Skin of body (tissue), 2 donors: ENCODE results near the gene H6PD. TPM values are rescaled to one million over a fixed set of nuclear protein-coding genes. Genes with fewer than 3 reads are reported as not detected.

Experiments used
- DNase-seq: peaks from one replicate; lab custom pipeline; 2025; lab: John Stamatoyannopoulos, UW
- total RNA-seq: library from RNA; depleted of rRNA; stranded (reverse); fragments of >200 nt; gene quantifications from one replicate; pipeline ENCODE4 v1.2.3, GENCODE V29; 2014

H6PD gene
- total RNA-seq, 1 donor from 2014 or later = 32.6 TPM

DNA sequence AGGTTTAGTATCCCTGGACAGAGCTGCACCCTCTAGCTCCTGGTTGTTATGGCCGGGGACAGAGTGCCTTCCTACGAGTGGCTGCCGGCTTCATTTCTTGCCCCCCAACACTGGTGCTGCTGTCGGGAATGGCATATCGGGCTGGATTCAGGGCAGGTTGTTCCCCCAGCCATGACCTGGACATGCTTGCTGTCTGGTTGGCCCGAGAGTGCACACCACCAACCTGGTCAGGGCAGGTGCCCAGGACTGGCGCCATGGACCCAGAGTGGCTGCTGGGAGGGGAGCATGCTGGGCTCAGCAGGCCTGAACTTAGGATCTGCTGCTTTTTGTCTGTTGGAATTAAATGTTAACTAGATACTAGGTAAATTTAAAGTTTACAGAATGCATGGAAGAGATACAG lies 21.8 kb downstream of the H6PD start:
- no peak for DNase-seq

- no peak for DNase-seq
Measured at GRCh38 chr1:9257851-9258250, 23.3 kb downstream of the H6PD start.

- DNase-seq = no peak
Measured at GRCh38 chr1:9258629-9259028, 24.1 kb downstream of the H6PD start.

GRCh38 chr1:9260059-9260766 lies 25.6 kb downstream of the H6PD start:
- no peak for DNase-seq

- no peak for DNase-seq
Measured at GRCh38 chr1:9261496-9261895, 26.9 kb downstream of the H6PD start.

DNA sequence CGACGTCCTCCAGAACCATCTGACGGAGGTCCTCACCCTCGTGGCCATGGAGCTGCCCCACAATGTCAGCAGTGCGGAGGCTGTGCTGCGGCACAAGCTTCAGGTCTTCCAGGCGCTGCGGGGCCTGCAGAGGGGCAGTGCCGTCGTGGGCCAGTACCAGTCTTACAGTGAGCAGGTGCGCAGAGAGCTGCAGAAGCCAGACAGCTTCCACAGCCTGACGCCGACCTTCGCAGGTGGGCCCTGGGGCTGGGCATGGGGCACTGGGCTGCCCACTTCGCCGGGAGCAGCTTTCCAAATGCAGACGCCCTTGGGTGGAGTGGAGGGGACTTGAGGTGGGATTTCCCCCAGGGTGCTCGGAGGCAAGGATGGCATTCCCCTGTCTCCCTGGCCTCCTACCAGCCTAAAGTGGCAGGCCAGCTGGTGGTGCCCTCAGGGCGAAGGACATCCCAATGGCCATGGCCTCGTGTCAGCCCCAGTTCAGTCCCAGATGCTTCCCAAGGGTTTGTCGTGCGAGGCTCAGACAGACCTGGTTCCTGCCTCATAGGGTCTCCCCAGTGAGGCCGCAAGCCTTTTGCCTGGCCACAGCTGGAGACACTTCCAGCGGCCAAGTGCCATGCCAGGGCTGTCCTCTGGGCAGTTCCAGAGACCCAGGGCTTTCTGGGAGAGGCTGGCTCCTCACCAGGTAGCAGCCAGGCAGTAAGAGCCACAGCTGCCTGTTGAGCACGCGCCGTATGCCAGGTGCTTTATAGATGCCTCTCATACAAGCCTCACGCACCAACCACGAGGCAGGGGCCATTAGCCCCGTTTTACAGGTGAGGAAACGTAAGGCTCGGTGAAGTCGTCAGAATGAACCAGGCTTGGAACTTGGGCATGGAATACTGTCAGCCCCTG lies 27.8 kb downstream of the H6PD start:
- no peak for DNase-seq

DNA sequence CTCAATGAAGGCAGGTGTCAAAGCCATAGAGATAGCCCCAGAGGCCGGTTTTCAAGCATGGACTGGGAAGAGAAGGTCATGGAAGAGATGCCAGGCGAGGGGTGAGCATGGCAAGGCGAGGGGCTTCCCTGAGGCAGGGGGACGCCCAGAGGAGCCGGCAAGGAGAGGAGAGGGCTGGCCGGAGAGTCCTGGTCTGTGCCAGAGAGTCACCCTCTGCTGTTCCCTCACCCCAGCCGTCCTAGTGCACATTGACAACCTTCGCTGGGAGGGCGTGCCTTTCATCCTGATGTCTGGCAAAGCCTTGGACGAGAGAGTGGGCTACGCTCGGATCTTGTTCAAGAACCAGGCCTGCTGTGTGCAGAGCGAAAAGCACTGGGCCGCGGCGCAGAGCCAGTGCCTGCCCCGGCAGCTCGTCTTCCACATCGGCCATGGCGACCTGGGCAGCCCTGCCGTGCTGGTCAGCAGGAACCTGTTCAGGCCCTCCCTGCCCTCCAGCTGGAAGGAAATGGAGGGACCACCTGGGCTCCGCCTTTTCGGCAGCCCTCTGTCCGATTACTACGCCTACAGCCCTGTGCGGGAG lies 28.8 kb downstream of the H6PD start:
- DNase-seq = no peak

DNA sequence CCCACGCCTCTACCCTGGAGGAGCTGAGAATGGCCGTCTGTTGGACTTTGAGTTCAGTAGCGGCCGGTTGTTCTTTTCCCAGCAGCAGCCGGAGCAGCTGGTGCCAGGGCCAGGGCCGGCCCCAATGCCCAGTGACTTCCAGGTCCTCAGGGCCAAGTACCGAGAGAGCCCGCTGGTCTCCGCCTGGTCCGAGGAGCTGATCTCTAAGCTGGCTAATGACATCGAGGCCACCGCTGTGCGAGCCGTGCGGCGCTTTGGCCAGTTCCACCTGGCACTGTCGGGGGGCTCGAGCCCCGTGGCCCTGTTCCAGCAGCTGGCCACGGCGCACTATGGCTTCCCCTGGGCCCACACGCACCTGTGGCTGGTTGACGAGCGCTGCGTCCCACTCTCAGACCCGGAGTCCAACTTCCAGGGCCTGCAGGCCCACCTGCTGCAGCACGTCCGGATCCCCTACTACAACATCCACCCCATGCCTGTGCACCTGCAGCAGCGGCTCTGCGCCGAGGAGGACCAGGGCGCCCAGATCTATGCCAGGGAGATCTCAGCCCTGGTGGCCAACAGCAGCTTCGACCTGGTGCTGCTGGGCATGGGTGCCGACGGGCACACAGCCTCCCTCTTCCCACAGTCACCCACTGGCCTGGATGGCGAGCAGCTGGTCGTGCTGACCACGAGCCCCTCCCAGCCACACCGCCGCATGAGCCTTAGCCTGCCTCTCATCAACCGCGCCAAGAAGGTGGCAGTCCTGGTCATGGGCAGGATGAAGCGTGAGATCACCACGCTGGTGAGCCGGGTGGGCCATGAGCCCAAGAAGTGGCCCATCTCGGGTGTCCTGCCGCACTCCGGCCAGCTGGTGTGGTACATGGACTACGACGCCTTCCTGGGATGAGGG lies 29.7 kb downstream of the H6PD start:
- DNase-seq = no peak

- DNase-seq = no peak
Measured at GRCh38 chr1:9265037-9265436, 30.5 kb downstream of the H6PD start.

DNA sequence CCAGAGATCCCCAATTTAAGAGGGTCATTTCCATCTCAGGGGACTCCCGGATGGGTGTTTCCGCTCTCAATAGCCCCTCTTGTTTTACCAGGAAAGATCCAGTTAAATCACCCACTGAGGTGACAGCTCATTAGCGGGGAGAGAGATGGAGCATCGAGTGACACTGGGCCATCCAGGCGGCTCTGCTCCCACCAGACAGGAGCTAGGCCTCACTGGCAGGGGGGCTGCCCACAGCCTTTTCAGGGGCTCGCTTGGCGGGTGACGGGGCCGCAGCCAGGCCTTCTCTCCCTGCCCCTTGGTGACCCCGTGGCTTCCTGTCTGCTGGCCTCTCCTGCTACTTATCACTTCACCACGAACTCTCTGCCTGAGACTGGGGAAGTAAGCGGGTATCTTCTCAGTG lies 31.4 kb downstream of the H6PD start:
- DNase-seq = no peak

DNA sequence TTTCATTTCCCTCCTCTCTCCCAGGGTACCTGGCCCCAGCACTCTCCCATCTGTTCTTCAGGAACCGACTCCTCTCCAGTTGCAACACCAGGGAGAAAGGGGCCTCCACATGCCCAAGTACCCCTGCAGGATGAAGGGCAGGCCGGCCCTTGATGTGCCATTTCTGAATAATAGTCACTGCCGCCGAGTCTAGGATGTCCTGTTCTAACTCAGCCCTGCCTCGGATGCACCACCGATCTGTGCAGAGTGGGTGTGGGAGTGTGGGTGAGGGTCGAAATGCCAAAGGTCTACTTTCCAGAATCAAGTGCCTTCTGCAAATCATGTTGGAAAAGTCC lies 32.7 kb downstream of the H6PD start:
- DNase-seq = no peak

DNA sequence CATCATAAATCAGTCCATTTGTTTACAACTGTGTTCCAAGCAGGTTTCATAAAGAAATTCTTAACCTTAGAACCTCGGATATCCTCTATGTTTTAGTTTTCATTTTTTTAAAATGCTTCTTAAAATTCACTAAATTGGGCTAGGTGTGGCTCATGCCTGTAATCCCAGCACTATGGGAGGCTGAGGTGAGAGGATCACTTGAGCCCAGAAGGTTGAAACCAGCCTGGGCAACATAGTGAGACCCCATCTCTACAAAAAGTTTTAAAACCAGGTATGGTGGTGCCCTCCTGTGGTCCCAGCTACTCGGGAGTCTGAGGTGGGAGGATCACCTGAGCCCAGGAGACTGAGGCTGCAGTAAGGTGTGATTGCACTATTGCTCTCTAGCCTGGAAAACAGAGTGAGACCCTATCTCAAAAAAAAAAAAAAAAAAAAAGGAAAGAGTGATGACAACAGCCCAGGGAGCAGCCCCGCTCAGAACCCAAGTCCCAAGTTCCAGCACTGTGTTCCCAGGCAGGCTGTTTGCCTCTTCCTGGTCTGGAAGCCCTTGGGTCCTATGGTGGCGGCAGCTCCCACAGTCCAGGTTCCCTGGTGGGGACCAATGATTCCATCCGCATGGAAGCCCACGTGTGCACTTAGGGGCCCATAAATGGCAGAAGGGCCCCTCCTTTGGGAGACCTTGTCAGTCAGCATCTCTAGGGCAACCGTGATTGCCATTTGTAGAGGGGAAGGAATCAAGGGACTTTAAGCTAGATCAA lies 33.4 kb downstream of the H6PD start:
- no peak for DNase-seq

DNA sequence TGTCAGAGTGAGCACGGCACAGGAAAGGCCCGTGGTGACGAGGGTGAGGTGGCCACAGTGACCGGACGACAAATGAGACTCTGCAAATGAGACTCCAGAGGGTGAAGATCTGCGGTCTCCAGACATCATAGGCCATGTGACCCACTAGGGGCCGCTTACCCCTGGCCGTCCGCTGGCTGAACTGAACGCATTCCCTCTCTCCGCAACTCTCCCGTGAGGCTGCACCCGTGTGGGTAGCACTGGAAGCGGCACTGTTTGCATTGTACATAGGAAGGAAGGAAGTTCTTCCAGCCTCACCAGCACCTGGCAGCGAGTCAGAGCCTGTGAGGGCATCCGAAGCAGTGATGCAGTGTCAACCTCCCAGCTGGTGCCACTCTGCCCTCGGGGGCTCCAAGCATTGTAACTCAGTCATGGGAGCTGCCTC lies 34.5 kb downstream of the H6PD start:
- DNase-seq = no peak

- no peak for DNase-seq
Measured at GRCh38 chr1:9269721-9270120, 35.1 kb downstream of the H6PD start.

GRCh38 chr1:9270290-9270883 lies 35.8 kb downstream of the H6PD start:
- no peak for DNase-seq

GRCh38 chr1:9271283-9271682 lies 36.7 kb downstream of the H6PD start:
- no peak for DNase-seq

- DNase-seq = no peak
Measured at GRCh38 chr1:9271861-9272595, 37.5 kb downstream of the H6PD start.

DNA sequence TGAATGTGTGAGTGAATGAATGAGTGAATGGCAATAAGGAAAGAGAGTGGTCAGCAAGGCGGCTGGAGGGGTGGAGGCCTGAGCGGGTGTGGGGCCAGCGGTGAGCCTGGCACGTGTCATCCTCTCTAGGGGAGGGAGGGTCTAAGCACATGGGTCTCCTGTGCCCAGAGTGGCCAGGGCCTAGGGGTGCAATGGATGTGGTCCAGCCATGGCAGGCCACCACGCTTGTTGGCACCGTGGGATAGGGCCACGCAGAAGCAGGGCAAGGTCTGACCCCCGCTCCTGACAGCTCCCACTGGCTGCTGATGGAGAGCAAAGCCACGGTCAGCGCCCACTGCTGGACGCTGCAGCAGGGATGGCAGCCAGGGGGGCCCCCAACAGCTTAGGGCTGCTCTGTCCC lies 38.6 kb downstream of the H6PD start:
- no peak for DNase-seq

DNA sequence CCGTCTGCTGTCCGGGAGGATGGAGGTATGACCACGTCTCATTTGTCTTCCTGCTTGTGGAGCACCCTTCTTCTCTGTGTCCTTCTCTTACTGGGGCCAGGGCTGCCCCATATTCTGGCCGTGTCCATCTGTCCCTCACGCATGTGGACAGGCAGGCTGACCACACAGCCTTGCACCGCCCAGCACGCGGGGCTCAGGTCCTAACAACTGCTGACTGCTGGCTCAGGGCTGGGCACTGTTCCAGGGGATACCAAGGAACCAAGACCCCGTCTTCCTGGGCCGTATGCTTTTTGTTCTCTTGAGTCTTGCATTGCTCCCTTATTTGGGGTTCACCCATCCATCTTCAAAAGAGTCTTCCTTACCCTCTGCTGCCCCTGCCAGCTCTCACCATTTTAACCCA lies 40.6 kb downstream of the H6PD start:
- no peak for DNase-seq

DNA sequence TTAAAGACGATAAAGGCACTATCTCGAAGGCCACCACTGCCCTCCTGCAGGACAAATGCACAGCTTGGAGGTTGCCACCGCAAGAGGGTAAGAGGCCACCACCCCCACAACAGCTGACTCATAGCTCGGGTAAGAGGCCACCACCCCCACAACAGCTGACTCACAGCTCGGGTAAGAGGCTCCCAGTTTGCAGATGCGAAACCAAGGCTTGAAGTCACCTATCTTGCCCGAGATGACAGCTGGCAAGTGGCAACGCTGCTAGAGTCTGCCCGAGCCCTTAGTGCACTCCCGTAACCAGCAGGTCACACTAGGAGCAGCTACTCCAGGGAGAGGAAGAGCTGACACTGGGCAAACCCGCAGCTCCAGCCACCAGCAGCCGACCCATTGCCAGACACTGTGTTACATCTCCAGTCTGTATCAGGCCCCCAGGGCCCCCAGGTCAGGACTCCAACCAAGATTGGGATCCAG lies 41.0 kb downstream of the H6PD start:
- no peak for DNase-seq
